NB4 (cell line): ENCODE results near the gene GPR35.

Experiments
- CTCF ChIP-seq: IDR thresholded peaks from one replicate; pipeline ENCODE4 v1.5.1; 2012; ENCODE audit warnings: low read depth, low read length
- POLR2A ChIP-seq: IDR thresholded peaks from 2 replicates; pipeline ENCODE4 v1.6.1; 2011; ENCODE audit warnings: mild to moderate bottlenecking; ENCODE audit not compliant: insufficient read length; ENCODE audit errors: extremely low read depth

- no peak for TF ChIP-seq POLR2A
- no peak for TF ChIP-seq CTCF
Measured at GRCh38 chr2:240598311-240598911, 26.9 kb upstream of the GPR35 start.
